Activated naive CD4-positive, alpha-beta T cell (primary cell): ENCODE measurements around the gene LILRA6.

Source experiments
- DNase-seq, 4 experiments: peaks; one replicate each; lab custom pipeline; 2025; lab: John Stamatoyannopoulos, UW

LILRA6 gene

DNA sequence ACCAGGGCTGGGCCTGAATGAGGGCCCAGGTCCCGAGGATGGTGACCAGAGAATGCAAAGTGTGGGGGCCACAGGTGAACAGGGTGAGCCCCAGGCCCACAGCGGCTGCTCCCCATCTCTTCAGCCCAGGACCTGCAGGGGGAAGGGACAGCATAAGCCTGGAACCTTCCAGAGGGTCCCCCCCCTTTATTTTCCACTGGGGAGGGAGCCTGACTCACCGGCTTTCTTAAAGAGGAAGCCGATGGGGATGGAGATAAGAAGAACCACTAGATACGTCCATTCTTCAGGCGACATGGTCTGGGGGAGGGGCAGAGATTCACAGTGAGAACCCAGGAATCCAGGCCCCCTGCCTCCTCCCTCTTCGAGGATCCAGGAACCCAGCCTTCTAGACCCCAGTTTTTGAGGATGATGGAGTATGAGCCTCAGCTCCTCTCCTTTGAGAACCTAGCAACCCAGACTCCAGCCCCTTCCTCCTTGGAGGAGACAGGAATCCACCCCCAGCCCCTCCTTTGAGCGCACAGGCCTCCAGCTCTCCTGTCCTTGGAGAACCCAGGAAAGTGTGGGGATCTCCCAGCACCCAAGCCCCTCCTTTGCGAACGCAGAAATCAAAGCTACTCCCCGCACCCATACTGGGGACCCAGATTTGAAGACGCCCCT lies 54.2 kb downstream of the LILRA6 start:
- no peak for DNase-seq

DNA sequence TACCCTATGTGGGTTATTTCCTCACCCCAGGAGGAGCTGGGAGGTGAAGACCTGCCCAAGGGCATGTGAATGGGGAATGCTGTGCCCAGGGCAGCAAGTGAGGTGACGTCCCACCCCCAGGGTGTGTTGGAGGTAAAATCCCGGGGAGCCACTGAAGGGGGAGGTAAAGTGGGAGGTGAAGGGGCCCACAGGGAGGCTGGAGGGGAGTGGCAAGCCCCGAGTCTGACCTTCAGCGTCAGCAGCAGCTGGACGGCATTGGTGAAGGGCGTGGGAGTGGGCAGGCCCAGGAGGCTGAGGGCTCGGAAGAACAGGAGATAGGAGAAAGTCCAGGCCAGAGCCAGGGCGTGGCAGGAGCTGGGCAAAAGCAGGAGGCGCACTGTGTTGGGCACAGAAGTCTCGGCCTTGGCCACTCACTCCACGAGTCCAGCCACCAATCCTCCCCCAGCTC lies 55.6 kb downstream of the LILRA6 start:
- DNase-seq, result no peak
